Coronary artery (tissue), 2 donors: ENCODE results near the gene C1orf53.

Experiments
- DNase-seq: peaks from one replicate; pipeline ENCODE4 v3.0.0-alpha.2; 2017; ENCODE audit warnings: low spot score
- H3K27ac ChIP-seq, 2 donors: fragments of 200-600 bp; sonication (generic); one replicate each; pipeline ENCODE4 v1.5.1; 2016 to 2019
- H3K4me3 ChIP-seq: fragments of 200-600 bp; sonication (generic); 2 replicates; pipeline ENCODE4 v1.5.1; 2016; ENCODE audit warnings: mild to moderate bottlenecking, moderate library complexity
- TF ChIP-seq, protein P1 (sequence below): fragments of 200-600 bp; sonication (generic); IDR thresholded peaks from one replicate; pipeline ENCODE4 v1.5.1; 2019; ENCODE audit warnings: antibody characterized with exemption

C1orf53 gene

GRCh38 chr1:197896301-197896700, 6.1 kb upstream of the C1orf53 start:
- Histone ChIP-seq H3K27ac (no peak overlapping the region), H3K4me3 (no peak overlapping the region)
- TF ChIP-seq, protein P1, sequence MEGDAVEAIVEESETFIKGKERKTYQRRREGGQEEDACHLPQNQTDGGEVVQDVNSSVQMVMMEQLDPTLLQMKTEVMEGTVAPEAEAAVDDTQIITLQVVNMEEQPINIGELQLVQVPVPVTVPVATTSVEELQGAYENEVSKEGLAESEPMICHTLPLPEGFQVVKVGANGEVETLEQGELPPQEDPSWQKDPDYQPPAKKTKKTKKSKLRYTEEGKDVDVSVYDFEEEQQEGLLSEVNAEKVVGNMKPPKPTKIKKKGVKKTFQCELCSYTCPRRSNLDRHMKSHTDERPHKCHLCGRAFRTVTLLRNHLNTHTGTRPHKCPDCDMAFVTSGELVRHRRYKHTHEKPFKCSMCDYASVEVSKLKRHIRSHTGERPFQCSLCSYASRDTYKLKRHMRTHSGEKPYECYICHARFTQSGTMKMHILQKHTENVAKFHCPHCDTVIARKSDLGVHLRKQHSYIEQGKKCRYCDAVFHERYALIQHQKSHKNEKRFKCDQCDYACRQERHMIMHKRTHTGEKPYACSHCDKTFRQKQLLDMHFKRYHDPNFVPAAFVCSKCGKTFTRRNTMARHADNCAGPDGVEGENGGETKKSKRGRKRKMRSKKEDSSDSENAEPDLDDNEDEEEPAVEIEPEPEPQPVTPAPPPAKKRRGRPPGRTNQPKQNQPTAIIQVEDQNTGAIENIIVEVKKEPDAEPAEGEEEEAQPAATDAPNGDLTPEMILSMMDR = no peak
- no peak for DNase-seq

DNA sequence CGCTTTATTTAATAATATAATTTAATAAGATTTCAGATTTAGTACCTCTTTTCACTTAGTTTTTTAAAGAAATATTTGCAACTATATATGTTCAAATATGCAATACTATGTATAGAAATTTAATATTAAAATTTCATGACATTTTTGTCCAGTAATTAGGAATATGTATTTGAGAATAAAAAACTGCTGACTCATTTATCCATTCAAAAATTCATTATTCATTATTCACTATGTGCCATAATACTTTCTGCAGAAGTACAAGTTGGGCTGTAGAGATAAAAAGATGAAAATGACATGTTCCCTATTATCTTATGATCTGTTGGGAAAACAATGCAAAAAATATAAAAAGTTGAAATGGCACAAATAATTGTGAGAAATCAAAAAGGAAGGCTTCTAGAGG, 3.4 kb upstream of the C1orf53 start:
- DNase-seq = no peak
- TF ChIP-seq, protein P1 = no peak
- H3K27ac ChIP-seq = no peak overlapping the region
- no peak overlapping the region for H3K4me3 ChIP-seq

GRCh38 chr1:197902131-197902453, 338 bp upstream of the C1orf53 start:
- no peak for DNase-seq
- TF ChIP-seq, protein P1 = no peak
- H3K27ac ChIP-seq = peak overlapping the region; percentile 62 to 89
- peak overlapping the region; percentile 94 for H3K4me3 ChIP-seq

- H3K4me3 ChIP-seq = peak overlapping the region; percentile 94
- DNase-seq = no peak
Observed at GRCh38 chr1:197903196-197903514, 725 bp downstream of the C1orf53 start.

DNA sequence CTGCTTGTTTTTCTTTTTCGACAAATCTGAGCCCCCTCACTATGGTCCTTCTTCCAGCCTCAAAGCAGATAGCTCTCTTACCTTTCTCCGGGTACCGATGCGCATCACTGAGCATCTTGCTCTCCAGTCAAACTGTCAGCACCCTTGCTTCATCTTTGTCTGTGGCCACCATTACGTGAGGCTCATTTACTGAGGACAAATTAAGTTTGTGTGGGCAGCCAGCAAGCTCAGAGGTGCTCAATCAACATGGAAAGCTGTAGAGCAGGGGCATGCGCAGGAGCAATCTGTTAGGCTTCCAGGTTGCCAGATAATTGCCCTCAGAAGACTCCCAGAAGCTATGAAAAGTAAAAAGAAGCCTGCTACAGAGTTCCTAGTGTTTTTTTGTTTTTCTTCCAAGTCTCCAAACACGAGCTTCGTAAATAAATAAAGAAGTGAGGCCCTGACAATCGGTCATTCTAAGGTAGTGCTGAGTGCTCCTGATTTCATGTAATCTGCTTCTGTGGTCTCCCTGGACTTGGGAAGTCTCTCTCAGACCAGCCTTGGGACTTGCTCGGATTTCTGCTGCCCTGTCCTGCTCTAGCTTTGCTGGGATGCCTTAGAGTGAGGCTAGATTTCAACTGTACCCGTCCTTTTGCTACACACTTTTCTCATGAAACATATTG, 1.8 kb downstream of the C1orf53 start:
- TF ChIP-seq, protein P1 = no peak
- DNase-seq = no peak
- no peak overlapping the region for H3K27ac ChIP-seq
- H3K4me3 ChIP-seq = no peak overlapping the region

More at GRCh38 chr1:197903196-197903514, 725 bp downstream of the C1orf53 start:
- TF ChIP-seq, protein P1 = no peak
- H3K27ac ChIP-seq = peak overlapping the region; percentile 62 to 89

DNA sequence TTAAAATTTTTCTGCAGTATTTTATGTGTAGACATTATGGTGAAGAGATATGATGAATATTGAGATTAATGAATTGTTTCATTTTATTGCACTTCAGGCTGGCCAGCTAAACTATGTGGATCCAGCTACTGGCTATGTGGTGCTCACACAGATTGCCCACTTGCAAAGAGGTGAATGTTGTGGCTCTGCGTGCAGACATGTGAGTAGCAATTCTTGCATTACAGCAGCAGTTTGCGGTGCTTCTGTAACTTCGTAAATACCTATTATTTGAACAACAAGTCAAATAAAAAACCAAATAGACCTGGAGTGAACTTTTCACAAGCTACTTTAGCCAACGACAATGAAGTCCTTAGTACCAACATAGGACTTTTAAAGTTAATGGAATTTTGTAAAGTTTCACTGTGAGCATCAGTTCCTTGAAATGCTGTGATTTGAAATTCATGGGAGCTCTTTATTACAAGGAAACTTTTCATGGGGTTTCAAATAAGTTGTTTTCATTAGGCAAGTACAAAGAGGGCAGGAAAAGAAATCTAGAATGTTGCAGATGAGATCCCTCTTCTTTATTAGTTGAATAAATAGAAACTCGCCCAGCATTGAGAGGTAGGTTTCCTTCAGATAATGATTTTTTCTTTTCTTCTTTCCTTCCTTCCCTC, 3.4 kb downstream of the C1orf53 start:
- Histone ChIP-seq H3K27ac (no peak overlapping the region), H3K4me3 (no peak overlapping the region)
- TF ChIP-seq, protein P1 = no peak
- DNase-seq = no peak
